Sigmoid colon (tissue), 4 donors: ENCODE results near the gene SCGN.

Source experiments
- CTCF ChIP-seq, 4 experiments: fragments of 450-650 bp in 3 of 4; fragments of 200-600 bp in 1 of 4; IDR thresholded peaks; one replicate each; pipeline ENCODE4 v1.5.1; 2016 to 2019; ENCODE audit warnings: antibody characterized with exemption in 4 of 4, mild to moderate bottlenecking in 3 of 4, moderate library complexity in 2 of 4
- EP300 ChIP-seq, 4 donors: sonication (generic); formaldehyde crosslinking; IDR thresholded peaks; one replicate each; pipeline ENCODE4 v1.6.1; 2017; ENCODE audit warnings: antibody characterized with exemption in 4 of 4
- POLR2A ChIP-seq, 2 donors: fragments of 450-650 bp; IDR thresholded peaks; one replicate each; pipeline ENCODE4 v1.6.1; 2016; ENCODE audit warnings: antibody characterized with exemption in 2 of 2, mild to moderate bottlenecking in 2 of 2, moderate library complexity in 2 of 2
- POLR2AphosphoS5 ChIP-seq, 4 donors: sonication (generic); formaldehyde crosslinking; IDR thresholded peaks; one replicate each; pipeline ENCODE4 v1.6.1; 2017; ENCODE audit warnings: antibody characterized with exemption in 4 of 4

GRCh38 chr6:25652007-25652515 lies at the start of gene SCGN:
- no peak for TF ChIP-seq CTCF (IDR thresholded peaks at IDR 0.05)
- TF ChIP-seq POLR2AphosphoS5 (IDR thresholded peaks at IDR 0.05): no peak
- TF ChIP-seq POLR2A (IDR thresholded peaks at IDR 0.05): no peak
- no peak for TF ChIP-seq EP300 (IDR thresholded peaks at IDR 0.05)
